ENCODE results near the gene RASA4B. TPM values are rescaled to one million over a fixed set of nuclear protein-coding genes. Genes with fewer than 3 reads are reported as not detected.
"Not testable (repeated sequence)": the region's sequence is repeated elsewhere in the genome, so short reads cannot be mapped to it uniquely, and the experiment has no call there.

The RASA4B gene
- total and polyA plus RNA-seq, 4 donors = 7.3 to 24.6 (median 10.5) TPM

- DNase-seq (no peak), ATAC-seq (ENCODE audit: insufficient read depth, low FRiP score) (no peak)
- H3K36me3 ChIP-seq (ENCODE audit: control insufficient read depth in 4 of 4, insufficient read depth in 4 of 4, low read length in 4 of 4) = peaks cover 0 to 34% (median 13%) of the 10 kb centered on the region in 4 donors
- no peaks in the 10 kb centered on the region for H3K4me1 ChIP-seq (ENCODE audit: control insufficient read depth in 5 of 5, insufficient read depth in 5 of 5, low read length in 5 of 5)
- H3K9ac ChIP-seq (ENCODE audit: insufficient read depth in 1 of 2, low read length in 2 of 2) = no peak overlapping the region
- H3K4me3 ChIP-seq = no peak overlapping the region
- no peak overlapping the region for H3K27ac ChIP-seq (ENCODE audit: low read depth in 1 of 2, low read length in 1 of 2)
- 92 to 97% methylated on average over 10 of the region's 10 CpGs for WGBS, 2 donors
- H3K27me3 ChIP-seq (ENCODE audit: control insufficient read depth in 3 of 3, insufficient read depth in 3 of 3, low read length in 2 of 3) = no peaks in the 10 kb centered on the region
- no peak for TF ChIP-seq CTCF (IDR thresholded peaks at IDR 0.05; ENCODE audit: control extremely low read depth, extremely low read depth)
- H3K9me3 ChIP-seq (ENCODE audit: control insufficient read depth in 4 of 4, insufficient read depth in 3 of 4, low read length in 3 of 4) = no peaks in the 10 kb centered on the region
These were observed 61.2 kb downstream of the RASA4B start for GRCh38 chr7:102456327-102456726.

- H3K9ac ChIP-seq (ENCODE audit: insufficient read depth in 1 of 2, low read length in 2 of 2) = no peak overlapping the region
- 90 to 96% methylated on average over 11 of the region's 11 CpGs for WGBS, 2 donors
- no peak for DNase-seq
- H3K36me3 ChIP-seq (ENCODE audit: control insufficient read depth in 4 of 4, insufficient read depth in 4 of 4, low read length in 4 of 4) = peaks cover 0 to 34% (median 13%) of the 10 kb centered on the region in 4 donors
- H3K27me3 ChIP-seq (ENCODE audit: control insufficient read depth in 3 of 3, insufficient read depth in 3 of 3, low read length in 2 of 3) = no peaks in the 10 kb centered on the region
- no peaks in the 10 kb centered on the region for H3K9me3 ChIP-seq (ENCODE audit: control insufficient read depth in 4 of 4, insufficient read depth in 3 of 4, low read length in 3 of 4)
- no peaks in the 10 kb centered on the region for H3K4me1 ChIP-seq (ENCODE audit: control insufficient read depth in 5 of 5, insufficient read depth in 5 of 5, low read length in 5 of 5)
- no peak for TF ChIP-seq CTCF (IDR thresholded peaks at IDR 0.05; ENCODE audit: control extremely low read depth, extremely low read depth)
- no peak for ATAC-seq (ENCODE audit: insufficient read depth, low FRiP score)
- H3K4me3 ChIP-seq = no peak overlapping the region
- no peak overlapping the region for H3K27ac ChIP-seq (ENCODE audit: low read depth in 1 of 2, low read length in 1 of 2)
These were observed 62.0 kb downstream of the RASA4B start for GRCh38 chr7:102455596-102455995.

- not testable (repeated sequence) for H3K4me3 ChIP-seq; DNase-seq; H3K9me3 ChIP-seq (ENCODE audit: control insufficient read depth in 4 of 4, insufficient read depth in 3 of 4, low read length in 3 of 4); H3K27me3 ChIP-seq (ENCODE audit: control insufficient read depth in 3 of 3, insufficient read depth in 3 of 3, low read length in 2 of 3); ATAC-seq (ENCODE audit: insufficient read depth, low FRiP score); H3K9ac ChIP-seq (ENCODE audit: insufficient read depth in 1 of 2, low read length in 2 of 2); H3K4me1 ChIP-seq (ENCODE audit: control insufficient read depth in 5 of 5, insufficient read depth in 5 of 5, low read length in 5 of 5); H3K27ac ChIP-seq (ENCODE audit: low read depth in 1 of 2, low read length in 1 of 2)
- peaks cover 0 to 34% (median 13%) of the 10 kb centered on the region in 4 donors for H3K36me3 ChIP-seq (ENCODE audit: control insufficient read depth in 4 of 4, insufficient read depth in 4 of 4, low read length in 4 of 4)
- 92 to 95% methylated on average over 10 of the region's 10 CpGs for WGBS, 2 donors
These were observed 62.6 kb downstream of the RASA4B start for GRCh38 chr7:102454932-102455331.

GRCh38 chr7:102454468-102454867 lies 63.1 kb downstream of the RASA4B start:
- Histone ChIP-seq H3K27ac (ENCODE audit: low read depth in 1 of 2, low read length in 1 of 2) (no peak overlapping the region), H3K4me3 (no peak overlapping the region), H3K4me1 (ENCODE audit: control insufficient read depth in 5 of 5, insufficient read depth in 5 of 5, low read length in 5 of 5) (no peaks in the 10 kb centered on the region), H3K9ac (ENCODE audit: insufficient read depth in 1 of 2, low read length in 2 of 2) (no peak overlapping the region), H3K27me3 (ENCODE audit: control insufficient read depth in 3 of 3, insufficient read depth in 3 of 3, low read length in 2 of 3) (no peaks in the 10 kb centered on the region), H3K36me3 (ENCODE audit: control insufficient read depth in 4 of 4, insufficient read depth in 4 of 4, low read length in 4 of 4) (peaks cover 0 to 32% (median 12%) of the 10 kb centered on the region in 4 donors), H3K9me3 (ENCODE audit: control insufficient read depth in 4 of 4, insufficient read depth in 3 of 4, low read length in 3 of 4) (no peaks in the 10 kb centered on the region)
- no peak for TF ChIP-seq CTCF (IDR thresholded peaks at IDR 0.05; ENCODE audit: control extremely low read depth, extremely low read depth)
- WGBS, 2 donors = 64 to 76% methylated on average over 12 of the region's 12 CpGs
- ATAC-seq (ENCODE audit: insufficient read depth, low FRiP score) (no peak), DNase-seq (no peak)

Data from lung (tissue), 12 donors.